SK-N-SH treated with all-trans-retinoic acid at 6 μM for 48 hours (cell line): ENCODE data around the gene LUZP1.

Experiments used
- ATAC-seq: fragments of 200-7000 bp; cut with Tn5 transposase; 3 replicates; pipeline ENCODE4 v1.9.1; 2020; ENCODE audit warnings: mild to moderate bottlenecking, moderate library complexity
- BACH2 ChIP-seq: fragments of 250-450 bp; sonication (Bioruptor Pico); IDR thresholded peaks from 2 replicates; pipeline ENCODE4 v1.9.0; 2021; ENCODE audit warnings: mild to moderate bottlenecking, borderline replicate concordance
- CREB5 ChIP-seq: fragments of 250-450 bp; sonication (Bioruptor Pico); IDR thresholded peaks from 2 replicates; pipeline ENCODE4 v1.5.1; 2020; ENCODE audit warnings: low read depth, mild to moderate bottlenecking, moderate library complexity
- CSDC2 ChIP-seq: fragments of 250-450 bp; sonication (Bioruptor Pico); IDR thresholded peaks from 2 replicates; pipeline ENCODE4 v1.5.0; 2020; ENCODE audit warnings: mild to moderate bottlenecking, moderate library complexity
- ISL1 ChIP-seq: fragments of 250-450 bp; sonication (Bioruptor Pico); IDR thresholded peaks from 2 replicates; pipeline ENCODE4 v2.1.2; 2022; ENCODE audit warnings: mild to moderate bottlenecking, moderate library complexity
- OSR1 ChIP-seq: fragments of 250-450 bp; sonication (Bioruptor Pico); IDR thresholded peaks from 2 replicates; pipeline ENCODE4 v1.8.0; 2022; ENCODE audit warnings: moderate library complexity, mild to moderate bottlenecking, inconsistent platforms
- RARB ChIP-seq: fragments of 250-450 bp; sonication (Bioruptor Pico); IDR thresholded peaks from 2 replicates; pipeline ENCODE4 v1.8.0; 2021; ENCODE audit warnings: mild to moderate bottlenecking, moderate library complexity
- TCF4 ChIP-seq: fragments of 250-450 bp; sonication (Bioruptor Pico); IDR thresholded peaks from 2 replicates; pipeline ENCODE4 v1.8.0; 2021; ENCODE audit warnings: mild to moderate bottlenecking, moderate library complexity, borderline replicate concordance
- TOX ChIP-seq: fragments of 250-450 bp; sonication (Bioruptor Pico); IDR thresholded peaks from 2 replicates; pipeline ENCODE4 v1.8.0; 2021; ENCODE audit warnings: mild to moderate bottlenecking, moderate library complexity, borderline replicate concordance
- TSHZ2 ChIP-seq: fragments of 250-450 bp; sonication (Bioruptor Pico); IDR thresholded peaks from 2 replicates; pipeline ENCODE4 v1.5.0; 2020; ENCODE audit warnings: mild to moderate bottlenecking, moderate library complexity
- ZC3H10 ChIP-seq: fragments of 250-450 bp; sonication (Bioruptor Pico); IDR thresholded peaks from 2 replicates; pipeline ENCODE4 v1.5.1; 2021; ENCODE audit warnings: mild to moderate bottlenecking, moderate library complexity
- ZFP30 ChIP-seq: fragments of 450-650 bp; formaldehyde crosslinking; IDR thresholded peaks from 2 replicates; pipeline ENCODE4 v1.5.0; 2022; ENCODE audit warnings: mild to moderate bottlenecking, moderate library complexity
- ZNF70 ChIP-seq: fragments of 450-650 bp; formaldehyde crosslinking; IDR thresholded peaks from 2 replicates; pipeline ENCODE4 v1.5.0; 2020; ENCODE audit warnings: mild to moderate bottlenecking, moderate library complexity
- TF ChIP-seq, protein P1 (sequence below): fragments of 250-450 bp; sonication (Bioruptor Pico); IDR thresholded peaks from 2 replicates; pipeline ENCODE4 v1.8.0; 2021; ENCODE audit warnings: low read depth, mild to moderate bottlenecking, moderate library complexity, borderline replicate concordance
- TF ChIP-seq, protein P2 (sequence below): fragments of 250-450 bp; sonication (Bioruptor Pico); IDR thresholded peaks from 2 replicates; pipeline ENCODE4 v1.8.0; 2020; ENCODE audit warnings: mild to moderate bottlenecking, moderate library complexity, borderline replicate concordance

LUZP1 gene

GRCh38 chr1:23198373-23198772, 29.7 kb upstream of the LUZP1 start:
- TF ChIP-seq RARB (CRISPR knock-in tag) (no peak), TOX (CRISPR knock-in tag) (peak; percentile 44; the same call in 1 of the 2 replicates), ISL1 (CRISPR knock-in tag) (no peak)
- TF ChIP-seq, protein P1, sequence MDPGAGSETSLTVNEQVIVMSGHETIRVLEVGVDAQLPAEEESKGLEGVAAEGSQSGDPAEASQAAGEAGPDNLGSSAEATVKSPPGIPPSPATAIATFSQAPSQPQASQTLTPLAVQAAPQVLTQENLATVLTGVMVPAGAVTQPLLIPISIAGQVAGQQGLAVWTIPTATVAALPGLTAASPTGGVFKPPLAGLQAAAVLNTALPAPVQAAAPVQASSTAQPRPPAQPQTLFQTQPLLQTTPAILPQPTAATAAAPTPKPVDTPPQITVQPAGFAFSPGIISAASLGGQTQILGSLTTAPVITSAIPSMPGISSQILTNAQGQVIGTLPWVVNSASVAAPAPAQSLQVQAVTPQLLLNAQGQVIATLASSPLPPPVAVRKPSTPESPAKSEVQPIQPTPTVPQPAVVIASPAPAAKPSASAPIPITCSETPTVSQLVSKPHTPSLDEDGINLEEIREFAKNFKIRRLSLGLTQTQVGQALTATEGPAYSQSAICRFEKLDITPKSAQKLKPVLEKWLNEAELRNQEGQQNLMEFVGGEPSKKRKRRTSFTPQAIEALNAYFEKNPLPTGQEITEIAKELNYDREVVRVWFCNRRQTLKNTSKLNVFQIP: no peak
- peak; percentile 50 for ATAC-seq

DNA sequence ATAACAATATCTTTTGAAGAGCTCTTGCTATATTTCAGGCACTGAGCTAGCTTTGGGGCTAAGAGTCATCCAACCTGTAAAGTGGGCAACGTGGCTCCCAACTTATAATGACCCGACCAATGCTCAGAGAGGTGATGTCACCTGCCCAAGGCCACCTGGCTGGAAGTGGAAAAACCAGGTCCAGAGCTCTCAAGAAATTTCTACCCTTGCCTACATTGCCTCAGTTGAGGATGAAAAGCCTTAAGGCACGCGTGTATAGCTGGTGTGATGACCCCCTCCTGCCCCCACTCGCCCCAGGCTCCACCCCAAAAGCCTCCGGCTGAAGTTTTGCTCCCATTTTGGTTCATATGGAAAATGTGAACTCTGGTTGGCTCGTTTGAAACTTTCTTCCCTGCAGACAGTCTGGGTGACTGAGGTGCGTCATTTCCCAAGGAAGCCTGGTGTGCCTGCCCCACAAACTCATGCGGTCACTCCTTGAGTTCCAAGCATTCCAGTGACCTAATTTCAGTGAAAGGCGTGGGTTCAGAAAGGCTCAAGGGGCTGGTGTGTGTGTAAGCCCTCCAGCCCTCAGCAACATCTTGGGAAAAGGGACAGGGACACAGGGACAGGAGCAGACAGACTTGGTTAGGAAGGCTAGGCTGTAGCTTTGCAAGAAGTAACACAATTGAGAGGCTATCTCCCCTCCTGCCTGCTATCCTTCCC, 28.1 kb upstream of the LUZP1 start:
- 0 out of 2 replicates have a peak, but pooled peaks have one; percentile 52 for TF ChIP-seq CSDC2 (CRISPR knock-in tag)
- no peak for TF ChIP-seq OSR1 (CRISPR knock-in tag)
- peak; percentile 74 for ATAC-seq

GRCh38 chr1:23194119-23194984, 25.7 kb upstream of the LUZP1 start:
- TF ChIP-seq TCF4 (CRISPR knock-in tag) (0 out of 2 replicates have a peak, but pooled peaks have one; percentile 18), ISL1 (CRISPR knock-in tag) (peak; percentile 54)
- TF ChIP-seq, protein P2, sequence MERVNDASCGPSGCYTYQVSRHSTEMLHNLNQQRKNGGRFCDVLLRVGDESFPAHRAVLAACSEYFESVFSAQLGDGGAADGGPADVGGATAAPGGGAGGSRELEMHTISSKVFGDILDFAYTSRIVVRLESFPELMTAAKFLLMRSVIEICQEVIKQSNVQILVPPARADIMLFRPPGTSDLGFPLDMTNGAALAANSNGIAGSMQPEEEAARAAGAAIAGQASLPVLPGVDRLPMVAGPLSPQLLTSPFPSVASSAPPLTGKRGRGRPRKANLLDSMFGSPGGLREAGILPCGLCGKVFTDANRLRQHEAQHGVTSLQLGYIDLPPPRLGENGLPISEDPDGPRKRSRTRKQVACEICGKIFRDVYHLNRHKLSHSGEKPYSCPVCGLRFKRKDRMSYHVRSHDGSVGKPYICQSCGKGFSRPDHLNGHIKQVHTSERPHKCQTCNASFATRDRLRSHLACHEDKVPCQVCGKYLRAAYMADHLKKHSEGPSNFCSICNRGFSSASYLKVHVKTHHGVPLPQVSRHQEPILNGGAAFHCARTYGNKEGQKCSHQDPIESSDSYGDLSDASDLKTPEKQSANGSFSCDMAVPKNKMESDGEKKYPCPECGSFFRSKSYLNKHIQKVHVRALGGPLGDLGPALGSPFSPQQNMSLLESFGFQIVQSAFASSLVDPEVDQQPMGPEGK (CRISPR knock-in tag): peak; percentile 42; the same call in 1 of the 2 replicates
- TF ChIP-seq, protein P1: no peak
- TF ChIP-seq, all 23 proteins: peak for 3
- peak; percentile 80 for ATAC-seq

GRCh38 chr1:23193391-23194118, 24.9 kb upstream of the LUZP1 start:
- ATAC-seq: no peak
- no peak for TF ChIP-seq ZFP30
- TF ChIP-seq RARB (CRISPR knock-in tag): no peak
- no peak for TF ChIP-seq ZC3H10 (CRISPR knock-in tag)
- TF ChIP-seq BACH2 (CRISPR knock-in tag): no peak
- TF ChIP-seq CREB5: no peak
- no peak for TF ChIP-seq TOX (CRISPR knock-in tag)
- no peak for TF ChIP-seq ZNF70
- TF ChIP-seq, all 23 proteins: peak for 0

- TF ChIP-seq TSHZ2 (CRISPR knock-in tag): no peak
- no peak for ATAC-seq
These were observed 22.5 kb upstream of the LUZP1 start for GRCh38 chr1:23191199-23191598.

DNA sequence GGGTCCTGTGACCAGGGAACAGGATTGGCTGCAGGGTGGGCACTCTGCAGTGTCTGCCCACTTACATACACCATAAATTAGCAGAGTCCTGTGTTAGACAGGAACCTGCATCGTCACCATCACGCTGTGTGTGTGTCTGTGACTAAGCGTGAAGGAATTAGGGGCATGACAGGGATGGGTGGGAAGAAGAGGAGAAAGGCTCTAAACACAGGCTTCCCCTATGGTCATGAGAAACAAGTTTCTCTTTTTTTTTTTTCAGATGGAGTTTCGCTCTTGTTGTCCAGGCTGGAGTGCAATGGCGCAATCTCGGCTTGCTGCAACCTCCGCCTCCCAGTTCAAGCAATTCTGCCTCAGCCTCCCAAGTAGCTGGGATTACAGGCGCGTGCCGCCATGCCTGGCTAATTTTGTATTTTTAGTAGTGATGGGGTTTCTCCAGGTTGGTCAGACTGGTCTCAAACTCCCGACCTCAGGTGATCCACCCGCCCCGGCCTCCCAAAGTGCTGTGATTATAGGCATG, 20.3 kb upstream of the LUZP1 start:
- peak; percentile 66 for ATAC-seq
